DMS153 (cell line): ENCODE results near the gene CAPN7.

ENCODE experiments used
- DNase-seq: peaks from one replicate; lab custom pipeline; 2025; lab: John Stamatoyannopoulos, UW

Gene CAPN7

GRCh38 chr3:15276028-15276724 is 70.1 kb downstream of the CAPN7 start:
- no peak for DNase-seq

GRCh38 chr3:15277861-15278500 is 71.9 kb downstream of the CAPN7 start:
- DNase-seq = no peak

GRCh38 chr3:15279205-15279604 is 73.2 kb downstream of the CAPN7 start:
- no peak for DNase-seq

- DNase-seq = no peak
Observed at GRCh38 chr3:15279671-15280402, 73.8 kb downstream of the CAPN7 start.

GRCh38 chr3:15280853-15281532 is 74.9 kb downstream of the CAPN7 start:
- no peak for DNase-seq

- DNase-seq = no peak
Observed at GRCh38 chr3:15281817-15282216, 75.8 kb downstream of the CAPN7 start.

- no peak for DNase-seq
Observed at GRCh38 chr3:15283702-15284101, 77.7 kb downstream of the CAPN7 start.

GRCh38 chr3:15284121-15284889 is 78.3 kb downstream of the CAPN7 start:
- DNase-seq = peak; percentile 87

- no peak for DNase-seq
Observed at GRCh38 chr3:15286022-15286421, 80.0 kb downstream of the CAPN7 start.

GRCh38 chr3:15287565-15288330 is 81.7 kb downstream of the CAPN7 start:
- DNase-seq = no peak

GRCh38 chr3:15288331-15289035 is 82.4 kb downstream of the CAPN7 start:
- DNase-seq = no peak

GRCh38 chr3:15289661-15290060 is 83.6 kb downstream of the CAPN7 start:
- no peak for DNase-seq

- DNase-seq = no peak
Observed at GRCh38 chr3:15290736-15291135, 84.7 kb downstream of the CAPN7 start.

GRCh38 chr3:15291589-15292541 is 85.8 kb downstream of the CAPN7 start:
- no peak for DNase-seq

- no peak for DNase-seq
Observed at GRCh38 chr3:15292765-15293522, 86.9 kb downstream of the CAPN7 start.

- no peak for DNase-seq
Observed at GRCh38 chr3:15294929-15295328, 88.9 kb downstream of the CAPN7 start.

- no peak for DNase-seq
Observed at GRCh38 chr3:15295506-15295905, 89.5 kb downstream of the CAPN7 start.

GRCh38 chr3:15297608-15298350 is 91.7 kb downstream of the CAPN7 start:
- DNase-seq = no peak
